Smooth muscle cell (in vitro differentiated cells): ENCODE measurements around the gene JOSD1. TPM values are rescaled to one million over a fixed set of nuclear protein-coding genes. Genes with fewer than 3 reads are reported as not detected.

Experiments
- DNase-seq: peaks from one replicate; lab custom pipeline; 2025; ENCODE audit not compliant: unreplicated experiment; lab: John Stamatoyannopoulos, UW
- H2AFZ ChIP-seq: fragments of 200-600 bp; sonication (generic); 2 replicates; pipeline ENCODE4 v1.6.0; 2016; ENCODE audit warnings: antibody characterized with exemption, low read depth, mild to moderate bottlenecking
- H3F3A ChIP-seq: fragments of 200-600 bp; sonication (generic); 2 replicates; pipeline ENCODE4 v1.6.0; 2017; ENCODE audit warnings: antibody characterized with exemption, low read depth
- H3K27ac ChIP-seq: fragments of 200-600 bp; sonication (generic); 2 replicates; pipeline ENCODE4 v1.5.1; 2016; ENCODE audit warnings: low read depth, mild to moderate bottlenecking
- H3K27me3 ChIP-seq: fragments of 200-600 bp; sonication (generic); 2 replicates; pipeline ENCODE4 v1.6.1; 2016; ENCODE audit warnings: low read depth, mild to moderate bottlenecking
- H3K36me3 ChIP-seq: fragments of 200-600 bp; sonication (generic); 2 replicates; pipeline ENCODE4 v1.5.1; 2016; ENCODE audit warnings: low read depth
- H3K4me1 ChIP-seq: fragments of 200-600 bp; sonication (generic); 2 replicates; pipeline ENCODE4 v1.5.1; 2016; ENCODE audit warnings: low read depth
- H3K4me2 ChIP-seq: fragments of 200-600 bp; sonication (generic); 2 replicates; pipeline ENCODE4 v1.6.0; 2016; ENCODE audit warnings: mild to moderate bottlenecking
- H3K4me3 ChIP-seq: fragments of 200-600 bp; sonication (generic); 2 replicates; pipeline ENCODE4 v1.5.1; 2016; ENCODE audit warnings: mild to moderate bottlenecking
- H3K79me2 ChIP-seq: fragments of 200-600 bp; sonication (generic); 2 replicates; pipeline ENCODE4 v1.6.0; 2016; ENCODE audit warnings: low read depth, mild to moderate bottlenecking
- H3K9ac ChIP-seq: fragments of 200-600 bp; sonication (generic); 2 replicates; pipeline ENCODE4 v1.6.0; 2016; ENCODE audit warnings: low read depth
- H3K9me3 ChIP-seq: fragments of 200-600 bp; sonication (generic); replicated peaks from 2 replicates; pipeline ENCODE4 v1.5.1; 2016; ENCODE audit warnings: low read depth
- H4K20me1 ChIP-seq: fragments of 200-600 bp; sonication (generic); 2 replicates; pipeline ENCODE4 v1.6.0; 2016; ENCODE audit warnings: low read depth
- CTCF ChIP-seq: fragments of 200-600 bp; sonication (generic); IDR thresholded peaks from 2 replicates; pipeline ENCODE4 v1.5.1; 2017; ENCODE audit warnings: borderline replicate concordance, mild to moderate bottlenecking, antibody characterized with exemption; ENCODE audit not compliant: insufficient read depth, poor library complexity, severe bottlenecking
- WGBS: methylation state at CpG from one replicate; pipeline ENCODE4 v1.1.7; 2016; ENCODE audit warnings: low lambda C conversion rate; 5-methylcytosine and 5-hydroxymethylcytosine counted together
- polyA plus RNA-seq: library from polyadenylated mRNA; unstranded; fragments of >200 nt; fragmentation: Nextera tagmentation; extraction: Ambion mirVana; gene quantifications from 2 replicates; pipeline ENCODE4 v1.2.1, GENCODE V29; 2016
- total RNA-seq: library from RNA; depleted of rRNA; stranded (reverse); fragments of >200 nt; gene quantifications from 2 replicates; pipeline ENCODE4 v1.2.3, GENCODE V29; 2014

The JOSD1 gene
- total and polyA plus RNA-seq, 2 experiments from 2014 or later: 6.2 to 38.9 TPM

- 17% methylated on average over 6 of the region's 6 CpGs for WGBS
- H3K27me3 ChIP-seq: no peaks in the 10 kb centered on the region
- peak overlapping the region; percentile 94 for H3K27ac ChIP-seq
- peak overlapping the region; percentile 88 for H3K4me2 ChIP-seq
- H3K9ac ChIP-seq: peak overlapping the region; percentile 98
- peak overlapping the region; percentile 96 for H3K4me3 ChIP-seq
- H2AFZ ChIP-seq: no peak overlapping the region
- H3K79me2 ChIP-seq: peaks cover 56% of the 10 kb centered on the region
- peaks cover 33% of the 10 kb centered on the region for H3K4me1 ChIP-seq
- no peak for TF ChIP-seq CTCF
- peaks cover under 1% of the 10 kb centered on the region for H3F3A ChIP-seq
- no peak for DNase-seq
- H4K20me1 ChIP-seq: peaks cover 46% of the 10 kb centered on the region
- H3K36me3 ChIP-seq: no peaks in the 10 kb centered on the region
- no peaks in the 10 kb centered on the region for H3K9me3 ChIP-seq
These were observed 959 bp downstream of the JOSD1 start for GRCh38 chr22:38699784-38700183.

DNA sequence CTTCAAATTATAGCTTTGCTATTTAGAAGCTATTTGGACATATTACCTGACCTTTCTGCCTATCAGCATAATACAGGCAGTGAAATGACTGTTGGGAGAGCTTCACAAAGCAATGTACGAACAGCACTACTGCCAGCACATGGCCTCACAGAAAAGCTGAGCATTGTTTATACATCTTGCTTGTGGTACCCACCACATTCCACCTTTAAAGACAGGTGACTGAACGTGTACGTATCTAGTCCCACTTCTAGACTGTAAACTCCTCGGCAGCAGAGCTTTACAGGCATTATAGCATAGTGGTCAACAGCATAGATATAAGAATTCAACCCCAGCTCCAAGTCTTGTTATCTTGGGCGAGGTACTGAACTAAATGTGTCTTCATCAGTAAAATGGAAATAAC, 1.6 kb downstream of the JOSD1 start:
- no peak overlapping the region for H2AFZ ChIP-seq
- H3K4me1 ChIP-seq: peaks cover 32% of the 10 kb centered on the region
- H3K9me3 ChIP-seq: no peaks in the 10 kb centered on the region
- H3K36me3 ChIP-seq: no peaks in the 10 kb centered on the region
- peak overlapping the region; percentile 88 for H3K4me2 ChIP-seq
- H3K27ac ChIP-seq: peak overlapping the region; percentile 94
- WGBS: 72% methylated on average over 5 of the region's 5 CpGs
- DNase-seq: no peak
- H3K79me2 ChIP-seq: peaks cover 63% of the 10 kb centered on the region
- H3F3A ChIP-seq: no peaks in the 10 kb centered on the region
- no peaks in the 10 kb centered on the region for H3K27me3 ChIP-seq
- peaks cover 51% of the 10 kb centered on the region for H4K20me1 ChIP-seq
- H3K4me3 ChIP-seq: peak overlapping the region; percentile 96
- peak overlapping the region; percentile 98 for H3K9ac ChIP-seq
- no peak for TF ChIP-seq CTCF

GRCh38 chr22:38698407-38699094, 2.2 kb downstream of the JOSD1 start:
- Histone ChIP-seq H3K79me2 (peaks cover 69% of the 10 kb centered on the region), H3K4me3 (peak overlapping the region; percentile 96), H4K20me1 (peaks cover 56% of the 10 kb centered on the region), H3K27ac (peak overlapping the region; percentile 94), H2AFZ (no peak overlapping the region), H3K4me1 (peaks cover 32% of the 10 kb centered on the region), H3K36me3 (no peaks in the 10 kb centered on the region), H3K4me2 (peak overlapping the region; percentile 88), H3K9me3 (no peaks in the 10 kb centered on the region), H3K27me3 (no peaks in the 10 kb centered on the region), H3K9ac (no peak overlapping the region), H3F3A (no peaks in the 10 kb centered on the region)
- TF ChIP-seq CTCF: no peak
- no peak for DNase-seq
- WGBS: 97% methylated on average over 13 of the region's 13 CpGs
